Subcutaneous abdominal adipose tissue (tissue), 5 donors: Measurements from ENCODE around the gene FSTL3.

Experiments
- H3K27ac ChIP-seq: one replicate; pipeline ENCODE4 v1.7.0; 2013; ENCODE audit warnings: low read depth, mild to moderate bottlenecking, inconsistent platforms, low read length, moderate library complexity
- H3K27me3 ChIP-seq, 5 donors: one replicate each; pipeline ENCODE4 v1.7.0; 2013; ENCODE audit warnings: low read length in 5 of 5, inconsistent platforms in 1 of 5; ENCODE audit not compliant: control insufficient read depth in 5 of 5, insufficient read depth in 4 of 5
- H3K36me3 ChIP-seq, 5 donors: one replicate each; pipeline ENCODE4 v1.7.0; 2013; ENCODE audit warnings: low read length in 5 of 5; ENCODE audit not compliant: control insufficient read depth in 5 of 5, insufficient read depth in 5 of 5
- H3K4me1 ChIP-seq, 5 donors: one replicate each; pipeline ENCODE4 v1.7.0; 2013; ENCODE audit warnings: low read length in 5 of 5, mild to moderate bottlenecking in 3 of 5, moderate library complexity in 1 of 5; ENCODE audit not compliant: control insufficient read depth in 5 of 5, insufficient read depth in 5 of 5
- H3K4me3 ChIP-seq, 5 donors: one replicate each; pipeline ENCODE4 v1.7.0; 2013; ENCODE audit warnings: low read length in 5 of 5, low read depth in 1 of 5
- H3K9ac ChIP-seq, 5 donors: one replicate each; pipeline ENCODE4 v1.7.0; 2013; ENCODE audit warnings: low read length in 5 of 5, mild to moderate bottlenecking in 4 of 5, moderate library complexity in 3 of 5
- H3K9me3 ChIP-seq, 5 donors: one replicate each; pipeline ENCODE4 v1.7.0; 2013; ENCODE audit warnings: low read length in 5 of 5; ENCODE audit not compliant: control insufficient read depth in 5 of 5
- donor health status: healthy.
- donor health status: healthy.
- donor health status: healthy.
- donor health status: healthy.
- donor health status: healthy.

The FSTL3 gene

GRCh38 chr19:652467-653389 is 23.5 kb upstream of the FSTL3 start:
- no peaks in the 10 kb centered on the region for H3K9me3 ChIP-seq
- peaks cover 0 to 11% (median 3%) of the 10 kb centered on the region in 5 donors for H3K4me1 ChIP-seq
- H3K27ac ChIP-seq, result no peak overlapping the region
- H3K27me3 ChIP-seq, result no peaks in the 10 kb centered on the region
- H3K36me3 ChIP-seq, result peaks cover 0 to 64% (median 43%) of the 10 kb centered on the region in 5 donors
- peak overlapping the region in 1 of 5 donors; percentile 30 for H3K9ac ChIP-seq
- H3K4me3 ChIP-seq, result no peak overlapping the region

- Histone ChIP-seq H3K27me3 (no peaks in the 10 kb centered on the region), H3K9me3 (no peaks in the 10 kb centered on the region), H3K4me3 (no peak overlapping the region), H3K27ac (no peak overlapping the region), H3K9ac (peak overlapping the region in 1 of 5 donors; percentile 30), H3K36me3 (peaks cover 0 to 60% (median 41%) of the 10 kb centered on the region in 5 donors), H3K4me1 (peaks cover 0 to 18% (median 8%) of the 10 kb centered on the region in 5 donors)
These were observed 22.8 kb upstream of the FSTL3 start for GRCh38 chr19:653425-653824.

- H3K9me3 ChIP-seq, result no peaks in the 10 kb centered on the region
- H3K4me3 ChIP-seq, result no peak overlapping the region
- H3K27me3 ChIP-seq, result no peaks in the 10 kb centered on the region
- H3K27ac ChIP-seq, result no peak overlapping the region
- H3K4me1 ChIP-seq, result peaks cover 0 to 41% (median 31%) of the 10 kb centered on the region in 5 donors
- peaks cover 0 to 50% (median 34%) of the 10 kb centered on the region in 5 donors for H3K36me3 ChIP-seq
- H3K9ac ChIP-seq, result no peak overlapping the region
These were observed 20.5 kb upstream of the FSTL3 start for GRCh38 chr19:655691-656090.

- Histone ChIP-seq H3K9me3 (no peaks in the 10 kb centered on the region), H3K9ac (peak overlapping the region in 1 of 5 donors; percentile 59), H3K4me3 (no peak overlapping the region), H3K36me3 (peaks cover 0 to 38% (median 24%) of the 10 kb centered on the region in 5 donors), H3K4me1 (peaks cover 4 to 54% (median 44%) of the 10 kb centered on the region in 5 donors), H3K27me3 (no peaks in the 10 kb centered on the region), H3K27ac (no peak overlapping the region)
These were observed 19.2 kb upstream of the FSTL3 start for GRCh38 chr19:656751-657559.

GRCh38 chr19:657611-658010 is 18.6 kb upstream of the FSTL3 start:
- Histone ChIP-seq H3K4me3 (no peak overlapping the region), H3K9me3 (no peaks in the 10 kb centered on the region), H3K9ac (peak overlapping the region in 1 of 5 donors; percentile 59), H3K27ac (no peak overlapping the region), H3K4me1 (peaks cover 5 to 57% (median 46%) of the 10 kb centered on the region in 5 donors), H3K36me3 (peaks cover 0 to 32% (median 17%) of the 10 kb centered on the region in 5 donors), H3K27me3 (no peaks in the 10 kb centered on the region)

- H3K9ac ChIP-seq, result peak overlapping the region in 2 of 5 donors; percentile 25 to 48
- H3K4me3 ChIP-seq, result no peak overlapping the region
- H3K27ac ChIP-seq, result no peak overlapping the region
- H3K36me3 ChIP-seq, result peaks cover 0 to 25% (median 12%) of the 10 kb centered on the region in 5 donors
- H3K27me3 ChIP-seq, result no peaks in the 10 kb centered on the region
- H3K9me3 ChIP-seq, result no peaks in the 10 kb centered on the region
- H3K4me1 ChIP-seq, result peaks cover 5 to 59% (median 46%) of the 10 kb centered on the region in 5 donors
These were observed 17.9 kb upstream of the FSTL3 start for GRCh38 chr19:658059-658839.

GRCh38 chr19:658916-659839 is 17.0 kb upstream of the FSTL3 start:
- Histone ChIP-seq H3K27me3 (no peaks in the 10 kb centered on the region), H3K9me3 (no peaks in the 10 kb centered on the region), H3K27ac (no peak overlapping the region), H3K36me3 (peaks cover 0 to 16% (median 4%) of the 10 kb centered on the region in 5 donors), H3K4me3 (peak overlapping the region in 1 of 5 donors; percentile 20), H3K4me1 (peaks cover 5 to 69% (median 54%) of the 10 kb centered on the region in 5 donors), H3K9ac (peak overlapping the region in 2 of 5 donors; percentile 41 to 48)

GRCh38 chr19:660793-661426 is 15.3 kb upstream of the FSTL3 start:
- H3K27me3 ChIP-seq, result no peaks in the 10 kb centered on the region
- H3K4me1 ChIP-seq, result peaks cover 7 to 79% (median 64%) of the 10 kb centered on the region in 5 donors
- H3K4me3 ChIP-seq, result peak overlapping the region; percentile 65 to 87 (median 78)
- peak overlapping the region; percentile 70 for H3K27ac ChIP-seq
- H3K9ac ChIP-seq, result peak overlapping the region in 4 of 5 donors; percentile 78 to 88 (median 82)
- peaks cover 0 to 11% (median 4%) of the 10 kb centered on the region in 5 donors for H3K36me3 ChIP-seq
- no peaks in the 10 kb centered on the region for H3K9me3 ChIP-seq
